Aorta (tissue), 5 donors: ENCODE results near the gene POLD3. TPM values are rescaled to one million over a fixed set of nuclear protein-coding genes. Genes with fewer than 3 reads are reported as not detected.

Experiments used
- ATAC-seq: fragments of 200-7000 bp; cut with Tn5 transposase; one replicate; pipeline ENCODE4 v1.9.1; 2022; ENCODE audit warnings: moderate library complexity; ENCODE audit not compliant: low FRiP score
- DNase-seq, 2 donors: peaks; one replicate each; pipeline ENCODE4 v3.0.0-alpha.2; 2020
- H3K27ac ChIP-seq, 2 donors: one replicate each; pipeline ENCODE4 v1.5.1; 2013; ENCODE audit warnings: low read length in 2 of 2, mild to moderate bottlenecking in 2 of 2, moderate library complexity in 2 of 2, control low read depth in 1 of 2, inconsistent platforms in 1 of 2, low read depth in 1 of 2
- H3K27me3 ChIP-seq, 2 donors: one replicate each; pipeline ENCODE4 v1.6.1; 2013; ENCODE audit warnings: control low read depth in 1 of 2, low read length in 1 of 2, mild to moderate bottlenecking in 1 of 2, moderate library complexity in 1 of 2; ENCODE audit not compliant: insufficient read depth in 2 of 2, control insufficient read depth in 1 of 2
- H3K36me3 ChIP-seq, 2 donors: one replicate each; pipeline ENCODE4 v1.6.1; 2013; ENCODE audit warnings: control low read depth in 1 of 2, low read length in 1 of 2, mild to moderate bottlenecking in 1 of 2; ENCODE audit not compliant: insufficient read depth in 2 of 2, control insufficient read depth in 1 of 2
- H3K4me1 ChIP-seq, 2 donors: one replicate each; pipeline ENCODE4 v1.6.1; 2013; ENCODE audit warnings: low read length in 2 of 2, control low read depth in 1 of 2, mild to moderate bottlenecking in 1 of 2, moderate library complexity in 1 of 2; ENCODE audit not compliant: insufficient read depth in 2 of 2, control insufficient read depth in 1 of 2
- H3K4me3 ChIP-seq, 2 donors: one replicate each; pipeline ENCODE4 v1.5.1; 2013; ENCODE audit warnings: low read length in 2 of 2, control low read depth in 1 of 2, mild to moderate bottlenecking in 1 of 2
- H3K9me3 ChIP-seq: one replicate; pipeline ENCODE4 v1.6.1; 2013; ENCODE audit warnings: mild to moderate bottlenecking, low read length; ENCODE audit not compliant: control insufficient read depth
- WGBS, 2 donors: extraction: QIAGEN DNeasy Blood & Tissue Kit; methylation state at CpG; one replicate each; pipeline ENCODE4 v1.1.7; 2013; 5-methylcytosine and 5-hydroxymethylcytosine counted together
- intact Hi-C, 2 donors: fragments of 100-400 bp; cut with DNase I; formaldehyde crosslinking; loops; one replicate each; pipeline versions ENCODE4 v1.14.2 to v1.15.0; 2022
- long read RNA-seq, 2 donors: library from polyadenylated mRNA; unstranded; transcript quantifications; one replicate each; pipeline ENCODE4 v2.0.0, GENCODE V29; 2020 to 2021
- polyA plus RNA-seq, 2 donors: library from polyadenylated mRNA; stranded (reverse); fragments of 200-250 nt; gene quantifications; one replicate each; pipeline ENCODE4 v1.2.3, GENCODE V29; 2013
- total RNA-seq, 2 donors: library from RNA; stranded (reverse); fragmentation: NEBNext Ultra II Directional; extraction: Animal tissue kit (Norgen Biotek cat#: 25700); gene quantifications; one replicate each; pipeline ENCODE4 v1.2.1, GENCODE V29; 2021
- donor health status: healthy with polysubstance abuse.
- donor health status: Bipolar disorder and iron deficiency.
- donor health status: DM: no; HTN: no; CAD: no.
- donor health status: DM: no; HTN: no; CAD: no.
- donor health status: DM: yes; HTN: yes; CAD: no.

Gene POLD3
- total RNA-seq: 10 to 100 TPM; 12.4 to 19.0 TPM
- polyA plus RNA-seq: 10 to 100 TPM in 1 of 2 donors, 1 to 10 TPM in 1; 3.9 to 10.4 TPM
- long read RNA-seq, donor 1, partial matches to known transcripts: 3 of 8 reads
- long read RNA-seq, donor 1, other reads (novel, unspliced or antisense): 5 of 8 reads
- long read RNA-seq, donor 2, partial matches to known transcripts: 1 of 6 reads
- long read RNA-seq, donor 2, other reads (novel, unspliced or antisense): 1 of 6 reads

- ATAC-seq (peak; percentile 99), DNase-seq (peak; percentile 96 to 99)
- Histone ChIP-seq H3K36me3 (no peaks in the 10 kb centered on the region), H3K4me1 (peaks cover 0 to 4% of the 10 kb centered on the region in 2 donors), H3K4me3 (peak within 1 kb of the TSS; percentile 80 to 87), H3K27ac (peak within 1 kb of the TSS in 1 of 2 donors; percentile 50), H3K9me3 (no peaks in the 10 kb centered on the region), H3K27me3 (no peaks in the 10 kb centered on the region)
- WGBS, 2 donors: 0% methylated on average over 63 of the region's 63 CpGs
- intact Hi-C loops: loop anchor here in 1 of 2 donors (5.0 kb wide), 1 partner anchor 155 kb away; the partner anchor contains the start of gene RNF169
These were observed at the start of gene POLD3 for GRCh38 chr11:74592441-74593362. POLD3 (plus strand) TSS chr11:74592582; CDS start chr11:74592659, 77 bp downstream.

- ATAC-seq: no peak
- WGBS, 2 donors: 91 to 94% methylated on average over 2 of the region's 2 CpGs
- intact Hi-C loops: no loop called here
- H3K27me3 ChIP-seq: no peaks in the 10 kb centered on the region
- no peaks in the 10 kb centered on the region for H3K9me3 ChIP-seq
- no peak overlapping the region for H3K27ac ChIP-seq
- no peaks in the 10 kb centered on the region for H3K4me1 ChIP-seq
- H3K36me3 ChIP-seq: no peaks in the 10 kb centered on the region
- no peak for DNase-seq
- no peak overlapping the region for H3K4me3 ChIP-seq
These were observed 48.4 kb upstream of the POLD3 start for GRCh38 chr11:74543991-74544390.

GRCh38 chr11:74546752-74547151 lies 45.6 kb upstream of the POLD3 start:
- Histone ChIP-seq H3K4me1 (no peaks in the 10 kb centered on the region), H3K9me3 (no peaks in the 10 kb centered on the region), H3K27me3 (no peaks in the 10 kb centered on the region), H3K4me3 (no peak overlapping the region), H3K27ac (no peak overlapping the region), H3K36me3 (no peaks in the 10 kb centered on the region)
- no peak for DNase-seq
- 88 to 92% methylated on average over 5 of the region's 5 CpGs for WGBS, 2 donors
- no peak for ATAC-seq
- intact Hi-C loops: no loop called here

- H3K27ac ChIP-seq: no peak overlapping the region
- no peaks in the 10 kb centered on the region for H3K9me3 ChIP-seq
- ATAC-seq: no peak
- intact Hi-C loops: no loop called here
- H3K36me3 ChIP-seq: no peaks in the 10 kb centered on the region
- no peaks in the 10 kb centered on the region for H3K4me1 ChIP-seq
- no peak for DNase-seq
- no peaks in the 10 kb centered on the region for H3K27me3 ChIP-seq
- no peak overlapping the region for H3K4me3 ChIP-seq
- WGBS, 2 donors: 55 to 65% methylated on average over 4 of the region's 4 CpGs
These were observed 41.2 kb upstream of the POLD3 start for GRCh38 chr11:74550991-74551753.

- Histone ChIP-seq H3K36me3 (no peaks in the 10 kb centered on the region), H3K4me3 (no peak overlapping the region), H3K4me1 (no peaks in the 10 kb centered on the region), H3K9me3 (no peaks in the 10 kb centered on the region), H3K27me3 (no peaks in the 10 kb centered on the region), H3K27ac (no peak overlapping the region)
- no peak for ATAC-seq
- DNase-seq: no peak
- intact Hi-C loops: no loop called here
These were observed 40.6 kb upstream of the POLD3 start for GRCh38 chr11:74551754-74552145.

- intact Hi-C loops: no loop called here
- no peak overlapping the region for H3K4me3 ChIP-seq
- WGBS, 2 donors: 84 to 94% methylated on average over 3 of the region's 3 CpGs
- no peak overlapping the region for H3K27ac ChIP-seq
- H3K27me3 ChIP-seq: no peaks in the 10 kb centered on the region
- H3K9me3 ChIP-seq: no peaks in the 10 kb centered on the region
- no peaks in the 10 kb centered on the region for H3K36me3 ChIP-seq
- no peak for DNase-seq
- no peak for ATAC-seq
- no peaks in the 10 kb centered on the region for H3K4me1 ChIP-seq
These were observed 34.9 kb upstream of the POLD3 start for GRCh38 chr11:74557526-74557925.

GRCh38 chr11:74559110-74559933 lies 33.1 kb upstream of the POLD3 start:
- DNase-seq (no peak), ATAC-seq (no peak)
- Histone ChIP-seq H3K27ac (no peak overlapping the region), H3K36me3 (no peaks in the 10 kb centered on the region), H3K9me3 (no peaks in the 10 kb centered on the region), H3K4me3 (no peak overlapping the region), H3K4me1 (no peaks in the 10 kb centered on the region), H3K27me3 (no peaks in the 10 kb centered on the region)
- 76 to 77% methylated on average over 7 of the region's 7 CpGs for WGBS, 2 donors
- intact Hi-C loops: no loop called here

GRCh38 chr11:74559934-74560309 lies 32.5 kb upstream of the POLD3 start:
- no peak overlapping the region for H3K27ac ChIP-seq
- no peaks in the 10 kb centered on the region for H3K4me1 ChIP-seq
- intact Hi-C loops: loop anchor here in 1 of 2 donors (10.0 kb wide), 1 partner anchor 305 kb away; no protein-coding TSS in a partner anchor
- no peak overlapping the region for H3K4me3 ChIP-seq
- no peaks in the 10 kb centered on the region for H3K36me3 ChIP-seq
- WGBS, 2 donors: 82 to 90% methylated on average over 2 of the region's 2 CpGs
- no peaks in the 10 kb centered on the region for H3K27me3 ChIP-seq
- no peaks in the 10 kb centered on the region for H3K9me3 ChIP-seq
- DNase-seq: no peak
- ATAC-seq: no peak
